Measurements from ENCODE around the gene KRTAP10-6.
"Not testable (repeated sequence)": the region's sequence is repeated elsewhere in the genome, so short reads cannot be mapped to it uniquely, and the experiment has no call there.

KRTAP10-6 gene

DNA sequence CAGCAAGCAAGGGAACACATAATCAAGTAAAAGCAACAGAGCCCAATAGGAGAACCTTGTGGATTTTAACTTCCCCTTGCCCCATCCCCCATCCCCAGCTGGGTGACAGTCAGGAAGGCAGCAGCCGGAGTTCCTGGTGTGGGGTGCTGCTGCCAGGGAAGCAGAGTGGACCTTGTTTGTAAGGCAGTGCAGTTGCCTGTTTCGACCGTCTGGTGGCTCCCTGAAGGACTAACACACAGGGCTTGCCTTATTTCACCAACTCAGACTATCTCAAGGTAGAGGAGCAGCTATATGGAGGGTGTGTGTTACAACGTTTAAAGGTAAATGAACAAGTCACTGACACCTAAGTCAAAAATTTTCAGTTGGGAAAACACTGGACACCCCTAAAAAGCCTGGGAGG lies 26.2 kb upstream of the KRTAP10-6 start:
- FAIRE-seq: no peak
- DNase-seq (ENCODE audit: insufficient read length, low spot score): no peak

- DNase-seq (ENCODE audit: insufficient read length, low spot score): no peak
- no peak for FAIRE-seq
Measured at GRCh38 chr21:44617071-44617501, 24.8 kb upstream of the KRTAP10-6 start.

GRCh38 chr21:44616591-44616926 lies 24.3 kb upstream of the KRTAP10-6 start:
- DNase-seq (ENCODE audit: insufficient read length, low spot score) (no peak), FAIRE-seq (no peak)

DNA sequence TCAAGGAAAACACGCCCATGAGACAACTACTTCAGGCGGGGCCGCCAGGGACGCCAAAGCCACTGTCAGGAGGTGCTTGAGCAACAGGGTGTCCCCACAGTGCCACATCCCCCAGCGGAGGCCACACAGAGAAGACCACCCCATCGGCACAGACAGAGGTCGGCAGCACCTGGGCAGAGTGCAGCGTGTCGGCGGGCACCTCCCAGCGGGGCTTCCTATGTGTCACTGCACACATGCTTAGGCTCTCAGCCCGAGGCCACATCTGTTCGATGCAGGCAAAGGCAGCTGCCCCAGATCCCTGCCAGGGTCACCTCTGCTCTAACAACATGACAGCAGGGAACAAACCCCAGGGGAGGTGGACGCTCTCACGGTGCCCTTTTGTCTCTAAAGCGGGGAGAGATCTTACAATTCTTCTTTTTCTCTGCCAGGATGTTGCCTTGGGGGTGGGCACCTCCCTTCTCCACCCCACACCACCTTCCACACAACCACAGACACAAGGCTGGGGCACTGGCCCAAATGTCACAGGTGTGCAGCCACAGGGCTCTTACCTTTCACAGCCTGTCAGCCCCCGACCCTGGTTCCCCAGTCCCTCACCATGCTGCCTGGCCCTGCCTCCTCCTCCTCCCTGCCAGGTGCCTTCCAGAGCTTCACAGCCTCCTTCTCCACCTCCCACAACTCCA lies 23.7 kb upstream of the KRTAP10-6 start:
- DNase-seq (ENCODE audit: insufficient read length, low spot score) (no peak), FAIRE-seq (no peak)

- DNase-seq (ENCODE audit: insufficient read length, low spot score) (no peak), FAIRE-seq (no peak)
Measured at GRCh38 chr21:44615466-44615865, 23.2 kb upstream of the KRTAP10-6 start.

DNA sequence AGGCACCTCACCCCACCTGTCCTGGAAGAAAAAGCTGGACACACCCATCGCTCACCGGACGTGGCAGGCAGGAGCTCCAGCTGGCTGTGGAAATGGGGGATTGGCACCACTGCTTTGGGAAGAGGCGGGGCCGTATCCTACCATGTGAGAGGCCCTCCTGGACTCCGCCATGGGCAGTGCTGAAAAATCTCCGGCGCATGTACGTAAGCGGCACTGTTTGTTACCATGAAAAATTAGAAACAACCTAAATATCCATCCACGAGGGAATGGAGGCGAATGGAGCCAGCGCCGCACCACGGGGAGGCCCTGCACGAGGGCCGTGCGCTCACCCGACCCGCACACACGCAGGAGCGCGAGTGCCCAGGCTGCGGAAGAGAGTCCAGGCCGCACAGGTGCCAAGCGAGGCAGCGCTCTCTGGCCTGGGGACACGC lies 22.7 kb upstream of the KRTAP10-6 start:
- no peak for FAIRE-seq
- DNase-seq (ENCODE audit: insufficient read length, low spot score): no peak

GRCh38 chr21:44614161-44614631 lies 21.9 kb upstream of the KRTAP10-6 start:
- DNase-seq (ENCODE audit: insufficient read length, low spot score) (no peak), FAIRE-seq (no peak)

DNA sequence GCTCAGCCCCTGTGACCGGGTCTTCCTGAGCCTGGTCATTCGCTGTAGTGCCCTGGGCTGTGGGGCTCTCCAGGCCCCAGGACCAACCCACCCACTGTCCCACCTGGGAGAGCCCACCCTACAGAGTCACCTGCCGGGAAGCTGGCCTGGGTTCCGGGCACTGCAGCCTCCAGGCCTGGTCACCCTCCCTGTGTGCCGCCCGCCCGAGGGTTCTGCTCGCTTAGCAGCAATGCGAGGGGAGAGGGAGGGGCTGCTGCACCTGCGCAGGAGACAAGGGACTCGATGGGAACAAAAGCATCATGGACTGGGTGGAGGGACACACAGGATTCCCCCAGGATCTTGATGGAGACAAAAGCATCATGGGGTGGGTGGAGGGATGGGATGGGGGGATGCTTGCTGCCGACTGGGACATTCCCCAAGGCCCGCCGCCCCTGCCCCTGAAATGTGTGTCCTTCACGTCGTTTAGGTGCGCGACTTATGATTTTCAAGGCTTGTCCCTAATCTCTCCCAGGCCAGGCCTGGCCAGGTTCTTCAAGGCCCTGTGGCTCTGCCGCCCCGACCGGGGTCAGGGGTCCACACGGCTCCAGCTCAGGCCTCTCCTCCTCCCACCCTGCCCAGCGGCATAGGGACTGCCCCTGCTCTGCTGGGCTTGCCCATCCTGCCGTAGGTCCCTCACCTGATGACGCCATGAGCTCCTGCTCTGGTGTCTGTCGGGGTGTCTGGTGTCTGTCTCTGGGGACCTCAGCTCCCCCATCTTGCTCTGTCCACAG lies 21.3 kb upstream of the KRTAP10-6 start:
- FAIRE-seq (no peak), DNase-seq (ENCODE audit: insufficient read length, low spot score) (no peak)

DNA sequence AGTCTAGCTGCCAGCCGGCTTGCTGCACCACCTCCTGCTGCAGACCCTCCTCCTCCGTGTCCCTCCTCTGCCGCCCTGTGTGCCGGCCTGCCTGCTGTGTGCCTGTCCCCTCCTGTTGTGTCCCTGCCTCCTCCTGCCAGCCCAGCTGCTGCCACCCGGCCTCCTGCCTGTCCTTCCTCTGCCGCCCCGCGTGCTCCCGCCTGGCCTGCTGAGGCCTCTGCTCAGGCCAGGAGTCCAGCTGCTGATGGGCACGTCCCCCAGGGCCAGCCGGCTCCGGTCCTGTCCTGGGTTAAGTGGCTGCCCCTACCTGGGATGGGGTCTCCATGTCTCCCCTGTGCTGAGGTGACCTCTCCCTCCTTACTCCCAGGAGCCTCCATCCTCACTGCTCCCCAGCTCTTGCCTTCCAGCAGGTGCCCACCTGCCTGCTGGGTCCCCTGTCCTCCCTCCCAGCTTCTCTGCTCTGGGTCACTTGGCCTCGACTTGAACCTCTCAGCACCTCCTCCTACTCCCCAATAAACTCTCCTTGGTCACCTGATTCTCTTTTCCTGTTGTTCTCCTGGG lies 20.4 kb upstream of the KRTAP10-6 start:
- no peak for DNase-seq (ENCODE audit: insufficient read length, low spot score)
- no peak for FAIRE-seq

- DNase-seq (ENCODE audit: insufficient read length, low spot score): no peak
- no peak for FAIRE-seq
Measured at GRCh38 chr21:44612029-44612486, 19.8 kb upstream of the KRTAP10-6 start, which contains the start of gene KRTAP10-8. TSS of gene KRTAP10-8 (plus strand) at chr21:44612079. CDS start at chr21:44612101, 22 bp downstream.

GRCh38 chr21:44611551-44611950 lies 19.2 kb upstream of the KRTAP10-6 start:
- FAIRE-seq (no peak), DNase-seq (ENCODE audit: insufficient read length, low spot score) (no peak)

GRCh38 chr21:44610157-44610843 lies 18.0 kb upstream of the KRTAP10-6 start:
- not testable (repeated sequence) for FAIRE-seq; DNase-seq (ENCODE audit: insufficient read length, low spot score)

- FAIRE-seq (no peak), DNase-seq (ENCODE audit: insufficient read length, low spot score) (no peak)
Measured at GRCh38 chr21:44609193-44609592, 16.9 kb upstream of the KRTAP10-6 start.

DNA sequence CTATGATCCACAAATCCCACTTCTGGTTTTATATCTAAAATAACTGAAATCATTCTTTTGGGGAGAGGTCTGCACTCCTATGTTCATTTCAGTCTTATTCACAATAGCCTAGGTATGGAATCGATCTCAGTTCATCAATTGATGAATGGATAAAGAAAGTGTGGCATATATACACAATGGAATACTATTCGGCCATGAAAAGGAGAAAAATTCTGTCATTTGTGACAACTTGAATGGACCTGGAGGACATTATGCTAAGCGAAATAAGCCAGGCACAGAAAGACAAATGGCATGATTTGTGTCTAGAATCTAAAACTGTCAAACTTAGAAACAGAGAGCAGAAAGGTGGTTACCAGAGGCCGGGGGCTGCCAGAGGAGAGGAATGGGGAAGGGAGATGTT lies 14.2 kb upstream of the KRTAP10-6 start:
- no peak for FAIRE-seq
- no peak for DNase-seq (ENCODE audit: insufficient read length, low spot score)

GRCh38 chr21:44603911-44604310 lies 11.6 kb upstream of the KRTAP10-6 start:
- no peak for FAIRE-seq

GRCh38 chr21:44603109-44603875 lies 11.0 kb upstream of the KRTAP10-6 start:
- DNase-seq (ENCODE audit: insufficient read length, low spot score): no peak
- FAIRE-seq: no peak

More at GRCh38 chr21:44603911-44604310, 11.6 kb upstream of the KRTAP10-6 start:
- DNase-seq (ENCODE audit: insufficient read length, low spot score): no peak

DNA sequence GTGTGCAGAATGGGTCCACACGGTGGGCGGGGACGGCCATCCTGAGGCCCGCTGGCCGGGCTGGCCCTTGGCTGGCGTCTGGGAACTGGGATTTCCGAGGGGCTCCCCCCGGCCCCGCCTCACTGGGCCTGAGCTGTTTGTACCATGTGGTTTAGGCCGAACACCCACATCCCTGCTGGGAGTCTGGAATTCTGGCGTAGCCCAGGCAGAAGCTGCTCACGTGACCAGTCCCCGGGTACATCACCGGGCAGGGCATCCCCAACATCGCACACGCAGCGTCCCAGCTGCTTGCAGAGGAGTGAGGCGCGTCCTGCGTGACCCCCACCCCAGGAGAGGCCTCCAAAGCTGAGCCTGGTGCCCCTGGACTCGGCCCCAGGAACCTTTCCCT lies 10.2 kb upstream of the KRTAP10-6 start:
- no peak for DNase-seq (ENCODE audit: insufficient read length, low spot score)
- no peak for FAIRE-seq

DNA sequence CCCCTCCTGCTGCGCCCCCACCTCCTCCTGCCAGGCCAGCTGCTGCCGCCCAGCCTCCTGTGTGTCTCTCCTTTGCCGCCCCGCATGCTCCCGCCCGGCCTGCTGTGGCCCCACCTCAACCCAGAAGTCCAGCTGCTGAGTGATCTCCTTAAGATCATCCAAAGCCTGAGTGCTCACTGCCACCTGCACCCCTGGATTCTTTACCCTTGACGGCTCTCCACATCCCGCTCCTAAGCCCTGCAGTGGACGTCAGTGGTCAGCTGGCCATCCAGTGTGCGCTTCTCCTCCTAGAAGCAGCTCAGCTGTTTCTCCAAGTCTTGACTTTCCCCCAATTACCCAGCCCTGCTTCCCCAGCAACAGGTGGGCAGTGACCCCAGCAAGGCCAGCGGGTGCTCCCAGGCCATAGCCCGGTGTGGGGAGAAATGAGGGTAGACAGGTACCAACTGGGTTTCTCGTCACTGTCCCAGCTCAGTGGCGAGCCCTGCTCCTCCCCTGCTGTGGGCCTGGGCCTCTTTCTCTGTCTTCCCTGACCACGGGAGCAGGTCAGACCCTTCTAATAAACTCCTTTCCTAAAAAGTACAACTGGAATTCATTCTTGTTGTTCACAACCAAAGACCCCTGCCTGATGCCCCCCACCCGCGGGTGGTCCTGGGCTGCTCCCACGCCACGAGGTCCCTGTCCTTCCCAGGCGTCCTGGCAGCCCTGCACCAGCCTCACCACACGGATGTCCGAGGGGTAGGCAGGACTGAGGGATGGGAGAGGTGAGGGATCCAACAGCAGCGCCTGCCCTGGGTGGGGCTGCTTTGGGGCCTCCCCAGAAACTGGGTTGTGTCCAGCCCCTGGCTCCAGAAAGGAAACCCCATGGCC lies 9.5 kb upstream of the KRTAP10-6 start:
- DNase-seq (ENCODE audit: insufficient read length, low spot score): no peak
- FAIRE-seq: no peak

DNA sequence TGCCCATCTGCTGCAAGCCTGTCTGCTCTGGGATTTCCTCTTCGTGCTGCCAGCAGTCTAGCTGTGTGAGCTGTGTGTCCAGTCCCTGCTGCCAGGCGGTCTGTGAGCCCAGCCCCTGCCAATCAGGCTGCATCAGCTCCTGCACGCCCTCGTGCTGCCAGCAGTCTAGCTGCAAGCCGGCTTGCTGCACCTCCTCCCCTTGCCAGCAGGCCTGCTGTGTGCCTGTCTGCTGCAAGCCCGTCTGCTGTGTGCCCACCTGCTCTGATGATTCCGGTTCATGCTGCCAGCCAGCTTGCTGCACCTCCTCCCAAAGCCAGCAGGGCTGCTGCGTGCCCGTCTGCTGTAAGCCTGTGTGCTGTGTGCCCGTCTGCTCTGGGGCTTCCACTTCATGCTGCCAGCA lies 8.8 kb upstream of the KRTAP10-6 start:
- FAIRE-seq; DNase-seq (ENCODE audit: insufficient read length, low spot score): not testable (repeated sequence)
